MM.1S (cell line): ENCODE results near the gene FYB1.

Experiments used
- DNase-seq: peaks from one replicate; pipeline ENCODE4 v3.0.0-alpha.2; 2015
- H2AFZ ChIP-seq: fragments of 300-600 bp; sonication (generic); 2 replicates; pipeline ENCODE4 v1.6.0; 2016; ENCODE audit warnings: antibody characterized with exemption, low read length
- H3F3A ChIP-seq: fragments of 300-600 bp; sonication (generic); 2 replicates; pipeline ENCODE4 v1.6.1; 2016; ENCODE audit warnings: mild to moderate bottlenecking, antibody characterized with exemption, low read length, moderate library complexity, mixed read lengths; ENCODE audit not compliant: insufficient read depth
- H3K27ac ChIP-seq: fragments of 300-600 bp; sonication (generic); 2 replicates; pipeline ENCODE4 v1.5.1; 2016; ENCODE audit warnings: mild to moderate bottlenecking, low read length
- H3K27me3 ChIP-seq: fragments of 300-600 bp; sonication (generic); replicated peaks from 2 replicates; pipeline ENCODE4 v1.6.0; 2016; ENCODE audit warnings: low read length; ENCODE audit not compliant: insufficient read depth
- H3K36me3 ChIP-seq: fragments of 300-600 bp; sonication (generic); replicated peaks from 2 replicates; pipeline ENCODE4 v1.6.1; 2016; ENCODE audit warnings: mild to moderate bottlenecking, low read length, mixed read lengths; ENCODE audit not compliant: insufficient read depth
- H3K4me1 ChIP-seq: fragments of 300-600 bp; sonication (generic); 2 replicates; pipeline ENCODE4 v1.6.1; 2016; ENCODE audit warnings: low read length, mixed read lengths
- H3K4me2 ChIP-seq: fragments of 300-600 bp; sonication (generic); 2 replicates; pipeline ENCODE4 v1.6.0; 2016; ENCODE audit warnings: low read depth, low read length
- H3K4me3 ChIP-seq: fragments of 300-600 bp; sonication (generic); 2 replicates; pipeline ENCODE4 v1.5.1; 2016; ENCODE audit warnings: low read length, mixed read lengths
- H3K79me2 ChIP-seq: fragments of 300-600 bp; sonication (generic); 2 replicates; pipeline ENCODE4 v1.6.1; 2016; ENCODE audit warnings: mixed run types, low read length, mixed read lengths
- H3K9ac ChIP-seq: fragments of 300-600 bp; sonication (generic); 2 replicates; pipeline ENCODE4 v1.6.1; 2016; ENCODE audit warnings: low read length, mixed read lengths
- H3K9me2 ChIP-seq: fragments of 300-600 bp; sonication (generic); replicated peaks from 2 replicates; pipeline ENCODE4 v1.6.1; 2016; ENCODE audit warnings: mild to moderate bottlenecking, low read length, mixed read lengths; ENCODE audit not compliant: insufficient read depth
- H3K9me3 ChIP-seq: fragments of 300-600 bp; sonication (generic); replicated peaks from 2 replicates; pipeline ENCODE4 v1.6.1; 2016; ENCODE audit warnings: mild to moderate bottlenecking, low read length, mixed read lengths; ENCODE audit not compliant: insufficient read depth
- H4K20me1 ChIP-seq: fragments of 300-600 bp; sonication (generic); 2 replicates; pipeline ENCODE4 v1.6.1; 2016; ENCODE audit warnings: mild to moderate bottlenecking, low read length, moderate library complexity, mixed read lengths; ENCODE audit not compliant: insufficient read depth
- EZH2 ChIP-seq: fragments of 300-600 bp; sonication (generic); optimal IDR thresholded peaks from 2 replicates; pipeline ENCODE3; 2017; ENCODE audit warnings: low read depth, mild to moderate bottlenecking, antibody characterized with exemption, low read length, mixed read lengths
- EZH2phosphoT487 ChIP-seq: fragments of 300-600 bp; sonication (generic); IDR thresholded peaks from 2 replicates; pipeline ENCODE4 v1.6.1; 2018; ENCODE audit warnings: antibody characterized with exemption, low read length
- TF ChIP-seq, protein P1 (sequence below): fragments of 300-600 bp; sonication (generic); IDR thresholded peaks from 2 replicates; pipeline ENCODE4 v1.5.1; 2016; ENCODE audit warnings: antibody characterized with exemption, low read length, mixed read lengths

The FYB1 gene

DNA sequence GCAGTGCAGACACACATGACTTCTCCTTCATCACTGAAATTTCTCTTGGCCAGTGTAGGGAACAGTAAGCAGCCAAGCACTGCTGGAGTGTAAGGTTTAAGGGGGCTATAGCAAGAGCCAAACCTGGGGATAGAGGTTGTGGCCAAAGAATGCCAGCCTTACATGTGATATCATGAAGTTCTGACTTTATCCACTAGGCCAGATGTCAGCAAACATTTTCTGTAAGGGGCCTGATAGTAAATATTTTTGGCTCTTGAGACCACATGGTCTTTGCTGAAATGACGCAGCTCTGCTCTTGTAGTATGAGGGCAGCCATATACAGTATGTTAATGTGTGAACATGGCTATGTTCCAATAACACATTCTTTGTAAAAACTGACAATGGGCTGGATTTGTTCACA lies 29.7 kb upstream of the FYB1 start:
- Histone ChIP-seq H3K36me3 (no peaks in the 10 kb centered on the region), H3K79me2 (no peaks in the 10 kb centered on the region), H3F3A (no peaks in the 10 kb centered on the region), H3K27ac (no peak overlapping the region), H3K27me3 (no peaks in the 10 kb centered on the region), H3K9me3 (no peaks in the 10 kb centered on the region), H4K20me1 (no peaks in the 10 kb centered on the region), H3K4me2 (no peak overlapping the region), H3K9ac (no peak overlapping the region), H3K4me1 (no peaks in the 10 kb centered on the region), H3K9me2 (no peaks in the 10 kb centered on the region), H3K4me3 (no peak overlapping the region), H2AFZ (no peak overlapping the region)
- TF ChIP-seq EZH2, result no peak
- TF ChIP-seq EZH2phosphoT487, result no peak
- TF ChIP-seq, protein P1, sequence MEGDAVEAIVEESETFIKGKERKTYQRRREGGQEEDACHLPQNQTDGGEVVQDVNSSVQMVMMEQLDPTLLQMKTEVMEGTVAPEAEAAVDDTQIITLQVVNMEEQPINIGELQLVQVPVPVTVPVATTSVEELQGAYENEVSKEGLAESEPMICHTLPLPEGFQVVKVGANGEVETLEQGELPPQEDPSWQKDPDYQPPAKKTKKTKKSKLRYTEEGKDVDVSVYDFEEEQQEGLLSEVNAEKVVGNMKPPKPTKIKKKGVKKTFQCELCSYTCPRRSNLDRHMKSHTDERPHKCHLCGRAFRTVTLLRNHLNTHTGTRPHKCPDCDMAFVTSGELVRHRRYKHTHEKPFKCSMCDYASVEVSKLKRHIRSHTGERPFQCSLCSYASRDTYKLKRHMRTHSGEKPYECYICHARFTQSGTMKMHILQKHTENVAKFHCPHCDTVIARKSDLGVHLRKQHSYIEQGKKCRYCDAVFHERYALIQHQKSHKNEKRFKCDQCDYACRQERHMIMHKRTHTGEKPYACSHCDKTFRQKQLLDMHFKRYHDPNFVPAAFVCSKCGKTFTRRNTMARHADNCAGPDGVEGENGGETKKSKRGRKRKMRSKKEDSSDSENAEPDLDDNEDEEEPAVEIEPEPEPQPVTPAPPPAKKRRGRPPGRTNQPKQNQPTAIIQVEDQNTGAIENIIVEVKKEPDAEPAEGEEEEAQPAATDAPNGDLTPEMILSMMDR, result no peak
- no peak for DNase-seq

DNA sequence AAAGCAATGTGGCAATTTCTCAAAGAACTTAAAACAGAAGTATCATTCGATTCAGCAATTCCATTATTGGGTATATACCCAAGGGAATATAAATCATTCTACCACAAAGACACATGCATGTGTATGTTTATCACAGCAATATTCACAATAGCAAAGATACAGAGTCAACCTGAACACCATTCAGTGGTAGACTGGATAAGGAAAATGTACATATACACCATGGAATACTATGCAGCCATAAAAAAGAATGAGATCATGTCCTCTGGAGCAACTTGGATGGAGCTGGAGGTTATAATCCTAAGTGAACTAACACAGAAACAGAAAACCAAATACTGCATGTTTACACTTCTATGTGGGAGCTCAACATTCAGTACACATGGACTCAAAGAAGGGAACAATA lies 21.4 kb upstream of the FYB1 start:
- TF ChIP-seq, protein P1, result no peak
- TF ChIP-seq EZH2 (no peak), EZH2phosphoT487 (no peak)
- Histone ChIP-seq H3K27ac (no peak overlapping the region), H4K20me1 (no peaks in the 10 kb centered on the region), H3K36me3 (no peaks in the 10 kb centered on the region), H3K9ac (no peak overlapping the region), H3K4me1 (no peaks in the 10 kb centered on the region), H3F3A (no peaks in the 10 kb centered on the region), H3K9me3 (no peaks in the 10 kb centered on the region), H2AFZ (no peak overlapping the region), H3K4me3 (no peak overlapping the region), H3K79me2 (no peaks in the 10 kb centered on the region), H3K27me3 (no peaks in the 10 kb centered on the region), H3K9me2 (no peaks in the 10 kb centered on the region), H3K4me2 (no peak overlapping the region)
- DNase-seq, result no peak

DNA sequence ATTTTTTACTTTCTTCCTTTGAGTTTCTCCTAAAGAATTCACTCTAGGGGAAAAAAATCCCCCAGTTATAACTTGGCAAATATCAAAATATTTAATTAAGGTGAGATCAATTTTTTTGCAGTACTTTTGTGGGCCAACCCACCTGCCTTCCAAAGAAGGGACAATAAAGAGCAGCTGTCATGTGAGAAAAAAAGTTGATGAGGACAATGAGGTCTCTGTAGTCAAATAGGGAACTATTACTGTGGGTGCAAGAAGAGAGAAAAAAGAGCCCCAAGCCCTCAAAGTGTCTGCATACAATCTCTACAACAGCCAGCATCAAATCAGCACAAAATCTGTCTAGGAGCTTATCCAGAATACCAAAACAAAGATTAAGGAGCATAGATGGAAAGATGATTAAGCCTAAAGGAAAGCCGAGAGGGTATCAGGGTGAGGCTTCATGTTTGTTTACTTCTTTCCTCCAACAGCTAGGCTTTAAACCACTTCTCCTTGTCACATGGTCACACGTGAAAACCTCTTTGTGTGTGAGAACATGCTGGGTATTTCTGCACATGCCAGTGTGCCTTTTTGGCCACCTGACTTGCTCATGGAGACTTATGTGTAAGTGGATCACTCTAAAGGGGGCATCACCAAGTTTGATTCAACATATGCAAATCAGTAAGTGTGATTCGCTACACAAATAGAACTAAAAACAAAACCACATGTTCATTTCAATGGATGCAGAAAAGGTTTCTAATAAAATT lies 19.2 kb upstream of the FYB1 start:
- no peak overlapping the region for H3K4me3 ChIP-seq
- H3K4me2 ChIP-seq, result no peak overlapping the region
- no peaks in the 10 kb centered on the region for H3K9me3 ChIP-seq
- no peaks in the 10 kb centered on the region for H4K20me1 ChIP-seq
- no peak overlapping the region for H2AFZ ChIP-seq
- H3K36me3 ChIP-seq, result no peaks in the 10 kb centered on the region
- no peak for DNase-seq
- no peaks in the 10 kb centered on the region for H3K4me1 ChIP-seq
- TF ChIP-seq EZH2phosphoT487 (no peak), EZH2 (no peak)
- TF ChIP-seq, protein P1, result no peak
- H3F3A ChIP-seq, result no peaks in the 10 kb centered on the region
- no peaks in the 10 kb centered on the region for H3K27me3 ChIP-seq
- no peak overlapping the region for H3K9ac ChIP-seq
- no peaks in the 10 kb centered on the region for H3K79me2 ChIP-seq
- no peak overlapping the region for H3K27ac ChIP-seq
- H3K9me2 ChIP-seq, result no peaks in the 10 kb centered on the region
